ENCODE measurements around the gene EPB41. TPM values are rescaled to one million over a fixed set of nuclear protein-coding genes. Genes with fewer than 3 reads are reported as not detected.

Gene EPB41
- total and polyA plus RNA-seq, 9 of the 15 experiments (the other 6 are each of a cell fraction or from before 2014, with no cell fraction given), result 3.7 to 213 (median 141) TPM

- ATAC-seq (no peak), FAIRE-seq (no peak), DNase-seq (ENCODE audit: extremely low read depth in 1 of 4, low spot score in 3 of 4) (no peak)
- Histone ChIP-seq H3K27me3 (ENCODE audit: control insufficient read depth in 2 of 2, insufficient read depth in 2 of 2, low read length in 2 of 2) (no peaks in the 10 kb centered on the region), H3K36me3 (ENCODE audit: control insufficient read depth, insufficient read depth, low read length) (no peaks in the 10 kb centered on the region), H2AFZ (ENCODE audit: low read depth, low read length) (peak overlapping the region; percentile 82), H3K9ac (ENCODE audit: insufficient read depth in 1 of 2, low read depth in 2 of 2, low read length in 2 of 2) (peak overlapping the region; percentile 82 to 83; a peak in 3 of 4 replicates), H3K4me2 (ENCODE audit: insufficient read depth, low read length) (peak overlapping the region; percentile 82), H3K4me1 (replicated peaks in 1 of 2; ENCODE audit: control insufficient read depth in 2 of 2, insufficient read depth in 2 of 2, low read length in 2 of 2) (peaks cover 49 to 67% of the 10 kb centered on the region in 2 experiments), H3K4me3 (peak overlapping the region; percentile 6; the same call in 1 of the 2 replicates), H4K20me1 (replicated peaks; ENCODE audit: control insufficient read depth, insufficient read depth, low read length) (no peaks in the 10 kb centered on the region; the same call in 1 of the 2 replicates), H3K79me2 (ENCODE audit: control insufficient read depth, insufficient read depth, low read length) (peaks cover 27% of the 10 kb centered on the region), H3K27ac (ENCODE audit: extremely low read depth, low read depth, low read length) (peak overlapping the region; percentile 98), H3K9me3 (replicated peaks; ENCODE audit: control insufficient read depth, insufficient read depth, low read depth, low read length) (no peaks in the 10 kb centered on the region), H3K9me1 (ENCODE audit: control insufficient read depth, insufficient read depth, low read length) (no peaks in the 10 kb centered on the region)
- WGBS (ENCODE audit: insufficient coverage, low coverage, missing lambda C conversion rate), result 11% methylated on average over 1 of the region's 1 CpG
- POLR2A ChIA-PET, result interaction anchor here (0.9 to 4.6 kb wide), 11 partner anchors 11 to 314 kb away, joined by 3 to 68 read pairs (median 11); partner anchors contain the start of gene SRSF4
- BruUV-seq (replicated peaks), result no TSS peak
- in situ Hi-C loops (cut with MboI) (loop anchor here (5.0 kb wide), 2 partner anchors 149 to 314 kb away; no protein-coding TSS in a partner anchor), intact Hi-C loops (cut with micrococcal nuclease) (loop anchor here (1.0 to 5.0 kb wide), 2 partner anchors 99 to 299 kb away; no protein-coding TSS in a partner anchor)
- CTCF ChIA-PET (ENCODE audit: low intra/inter-chr PET ratio), result interaction anchor here (1.0 to 4.0 kb wide), 3 partner anchors 138 to 319 kb away, joined by 4 to 61 read pairs (median 35); no protein-coding TSS in a partner anchor
- TF ChIP-seq ZNF57 (CRISPR knock-in tag; IDR thresholded peaks at IDR 0.05) (no peak), ZNF717 (CRISPR knock-in tag; IDR thresholded peaks at IDR 0.05) (no peak), ELK1 (CRISPR knock-in tag; IDR thresholded peaks at IDR 0.05) (no peak), ZNF592 (IDR thresholded peaks at IDR 0.05) (no peak), GABPB2 (CRISPR knock-in tag; conservative IDR thresholded peaks at IDR 0.05) (no peak), CBX5 (IDR thresholded peaks at IDR 0.05; ENCODE audit: borderline replicate concordance, low read depth) (no peak), ZNF143 (CRISPR knock-in tag; IDR thresholded peaks at IDR 0.05) (no peak), ZNF398 (CRISPR knock-in tag; IDR thresholded peaks at IDR 0.05) (no peak), CEBPB (tag; IDR thresholded peaks at IDR 0.05) (no peak), BRD9 (IDR thresholded peaks at IDR 0.05; ENCODE audit: low read depth, partially characterized antibody) (no peak), KLF13 (tag; IDR thresholded peaks at IDR 0.05; ENCODE audit: borderline replicate concordance, low read depth) (no peak), CHCHD3 (CRISPR knock-in tag; IDR thresholded peaks at IDR 0.05) (no peak), KDM4B (IDR thresholded peaks at IDR 0.05; ENCODE audit: borderline replicate concordance in 2 of 2, low read depth in 1 of 2) (no peak), MECOM (CRISPR knock-in tag; IDR thresholded peaks at IDR 0.05) (peak; percentile 73; the same call in 1 of the 2 replicates), ZNF655 (CRISPR knock-in tag; IDR thresholded peaks at IDR 0.05) (no peak)
Measured at GRCh38 chr1:28883242-28883616, 31.1 kb upstream of the EPB41 start.
